Activated CD4-positive, CD25-positive, alpha-beta regulatory T cell (primary cell): ENCODE data around the gene SPEM2.
A peak's percentile ranks its signal among the peaks of the same experiment; 100 is the strongest.

Experiments
- DNase-seq, 4 experiments: peaks; one replicate each; lab custom pipeline; 2025; lab: John Stamatoyannopoulos, UW

SPEM2 gene

GRCh38 chr17:7425316-7425715 is at the start of gene SPEM2:
Gene SPEM2, plus strand, starts transcription at chr17:7425616. Its CDS starts 73 bp downstream, at chr17:7425689.
- no peak for DNase-seq

GRCh38 chr17:7379134-7379533 is 46.3 kb upstream of the SPEM2 start:
- no peak for DNase-seq

GRCh38 chr17:7380321-7380720 is 45.1 kb upstream of the SPEM2 start:
- DNase-seq = no peak

- DNase-seq = no peak
Observed at GRCh38 chr17:7380855-7381683, 44.3 kb upstream of the SPEM2 start, which contains the start of gene TNK1. Gene TNK1, plus strand, starts transcription at chr17:7381089. Its CDS starts 1,838 bp downstream, at chr17:7382927.

GRCh38 chr17:7382901-7383300 is 42.5 kb upstream of the SPEM2 start:
- DNase-seq = no peak

- DNase-seq = no peak
Observed at GRCh38 chr17:7383371-7383741, 42.1 kb upstream of the SPEM2 start.

- peak; percentile 44 to 71 (median 57) for DNase-seq
Observed at GRCh38 chr17:7383742-7384488, 41.5 kb upstream of the SPEM2 start.

GRCh38 chr17:7384489-7385081 is 40.8 kb upstream of the SPEM2 start:
- no peak for DNase-seq

- DNase-seq = no peak
Observed at GRCh38 chr17:7388856-7389255, 36.6 kb upstream of the SPEM2 start.

GRCh38 chr17:7389924-7390910 is 35.2 kb upstream of the SPEM2 start:
- DNase-seq = no peak

GRCh38 chr17:7391307-7391706 is 34.1 kb upstream of the SPEM2 start:
- no peak for DNase-seq

GRCh38 chr17:7392696-7393612 is 32.5 kb upstream of the SPEM2 start:
- DNase-seq = no peak

- DNase-seq = peak in 2 of 4 experiments; percentile 46 to 52
Observed at GRCh38 chr17:7393613-7394451, 31.6 kb upstream of the SPEM2 start.

GRCh38 chr17:7394452-7395191 is 30.8 kb upstream of the SPEM2 start, which contains the start of gene PLSCR3:
Gene PLSCR3, minus strand, starts transcription at chr17:7394525. Its CDS starts 415 bp downstream, at chr17:7394110.
- DNase-seq = peak; percentile 66 to 74 (median 70)

GRCh38 chr17:7396147-7396546 is 29.3 kb upstream of the SPEM2 start:
- DNase-seq = no peak

GRCh38 chr17:7398612-7399011 is 26.8 kb upstream of the SPEM2 start:
- DNase-seq = no peak

- no peak for DNase-seq
Observed at GRCh38 chr17:7403043-7403726, 22.2 kb upstream of the SPEM2 start.

GRCh38 chr17:7403727-7403976 is 21.8 kb upstream of the SPEM2 start:
- no peak for DNase-seq
